HT1080 (cell line): ENCODE data around the gene ALG13. TPM values are rescaled to one million over a fixed set of nuclear protein-coding genes. Genes with fewer than 3 reads are reported as not detected.
"Not testable (repeated sequence)": the region's sequence is repeated elsewhere in the genome, so short reads cannot be mapped to it uniquely, and the experiment has no call there.

ENCODE experiments used
- DNase-seq: peaks from one replicate; pipeline ENCODE4 v3.0.0-alpha.2; 2015; ENCODE audit warnings: low read depth
- polyA plus RNA-seq, 2 experiments: library from polyadenylated mRNA; depleted of rRNA; stranded (reverse); fragments of >200 nt; gene quantifications; 2 replicates each; pipeline ENCODE4 v1.2.3, GENCODE V29; 2015
- total RNA-seq: library from RNA; depleted of rRNA; stranded (reverse); fragments of >200 nt; shearing (Covaris generic); gene quantifications from 2 replicates; pipeline ENCODE4 v1.2.3, GENCODE V29; 2014; rRNA removed

The ALG13 gene
- 29.9 and 57.1 TPM in 2 replicates for total RNA-seq
- polyA plus RNA-seq (2015; cell fraction: cytosol; rRNA removed): 29.3 and 35.1 TPM in 2 replicates
- polyA plus RNA-seq (2015; cell fraction: nucleus; rRNA removed): 70.4 and 79.4 TPM in 2 replicates

DNA sequence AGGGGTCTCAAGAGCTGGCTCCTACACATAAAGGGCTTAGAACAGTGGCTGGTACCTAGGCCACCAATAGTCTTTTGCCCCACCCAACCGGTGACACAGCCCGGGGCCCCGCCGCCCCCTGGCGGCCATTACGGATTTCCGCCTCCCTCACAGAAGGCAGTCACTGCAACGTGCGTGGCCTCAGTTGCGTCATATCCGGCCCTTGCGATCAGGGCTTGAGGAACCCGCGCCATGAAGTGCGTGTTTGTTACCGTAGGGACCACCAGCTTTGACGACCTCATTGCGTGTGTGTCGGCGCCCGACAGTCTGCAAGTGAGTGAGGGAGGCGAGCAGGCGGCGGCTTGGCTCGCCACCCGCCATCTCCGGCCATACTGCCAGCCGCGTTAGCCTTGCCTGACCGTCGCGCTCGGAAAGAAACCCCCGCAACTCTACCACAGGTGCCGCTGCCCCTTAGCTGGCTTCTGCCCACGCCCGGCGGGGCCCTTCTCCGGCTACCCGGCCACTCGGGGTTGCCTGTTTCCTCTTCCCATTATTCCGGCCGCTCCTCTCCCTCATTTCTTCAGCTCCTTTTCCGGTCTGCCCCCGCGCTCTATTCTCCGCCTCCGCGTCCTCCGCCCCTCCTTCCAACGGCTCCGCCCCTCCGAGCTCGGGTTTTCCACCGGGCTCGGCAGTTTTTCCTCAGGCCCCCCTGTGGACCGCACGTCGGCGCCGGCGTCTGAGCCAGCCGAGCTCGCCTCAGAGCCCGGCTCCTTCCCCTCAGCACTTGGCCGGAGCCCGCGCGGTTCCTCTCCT lies at the start of gene ALG13:
ALG13 (plus strand) TSS at position 183 of the 792 bp plus-strand sequence; CDS start at position 232, 49 bp downstream.
- DNase-seq: peak; percentile 79

DNA sequence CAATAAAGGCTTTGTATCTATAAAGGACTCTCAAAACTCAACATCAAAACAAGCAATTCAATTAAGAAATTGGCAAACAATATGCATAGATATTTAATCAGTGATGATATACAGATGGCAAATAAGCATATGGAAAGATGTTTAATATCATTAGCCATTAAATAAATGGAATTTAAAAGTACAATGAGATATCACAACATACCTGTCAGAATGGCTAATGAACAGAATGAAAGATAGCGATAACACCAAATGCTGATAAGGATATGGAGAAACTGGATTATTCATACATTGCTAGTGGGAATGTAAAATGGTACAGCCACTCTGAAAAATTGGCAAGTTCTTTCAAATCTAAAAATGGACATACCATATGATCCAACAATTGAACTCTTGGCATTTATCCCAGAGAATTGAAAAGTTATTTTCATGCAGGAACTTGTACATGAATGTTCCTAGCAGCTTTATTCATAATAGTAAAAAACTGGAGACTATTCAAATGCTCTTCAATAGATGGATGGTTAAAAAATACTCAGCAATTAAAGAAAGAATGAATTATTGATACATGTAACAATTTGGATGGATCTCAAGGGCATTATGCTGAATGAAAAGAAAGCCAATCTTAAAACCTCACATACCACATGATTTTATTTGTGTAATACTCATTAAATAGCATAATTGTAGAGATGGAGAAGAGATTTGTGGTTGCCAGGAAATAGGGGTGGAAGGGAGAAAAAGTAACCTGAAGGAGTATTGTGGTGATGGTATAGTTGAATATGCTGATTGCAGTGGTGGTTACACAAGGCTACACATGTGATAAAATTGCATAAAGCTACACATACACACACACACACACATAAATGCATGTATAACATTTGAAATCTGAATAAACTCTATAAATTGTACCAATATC lies 45.9 kb upstream of the ALG13 start:
- DNase-seq: no peak

DNA sequence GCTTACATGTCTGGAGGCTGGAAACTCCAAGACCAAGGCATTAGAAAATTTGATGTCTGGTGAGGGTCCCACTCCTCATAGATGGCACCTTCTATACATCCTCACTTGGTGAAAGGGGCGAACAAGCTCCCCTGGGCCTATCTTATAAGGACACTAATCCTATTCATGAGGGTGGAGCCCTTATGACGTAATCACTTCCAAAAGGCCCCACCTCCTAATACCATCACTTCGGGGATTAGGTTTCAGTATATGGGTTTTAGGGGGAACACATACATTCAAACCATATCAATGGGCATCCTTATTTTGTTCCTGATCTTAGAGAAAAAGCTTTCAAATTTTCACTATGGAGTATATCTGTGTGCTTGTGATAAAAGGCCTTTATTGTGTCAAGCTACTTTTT lies 39.0 kb upstream of the ALG13 start:
- no peak for DNase-seq

DNA sequence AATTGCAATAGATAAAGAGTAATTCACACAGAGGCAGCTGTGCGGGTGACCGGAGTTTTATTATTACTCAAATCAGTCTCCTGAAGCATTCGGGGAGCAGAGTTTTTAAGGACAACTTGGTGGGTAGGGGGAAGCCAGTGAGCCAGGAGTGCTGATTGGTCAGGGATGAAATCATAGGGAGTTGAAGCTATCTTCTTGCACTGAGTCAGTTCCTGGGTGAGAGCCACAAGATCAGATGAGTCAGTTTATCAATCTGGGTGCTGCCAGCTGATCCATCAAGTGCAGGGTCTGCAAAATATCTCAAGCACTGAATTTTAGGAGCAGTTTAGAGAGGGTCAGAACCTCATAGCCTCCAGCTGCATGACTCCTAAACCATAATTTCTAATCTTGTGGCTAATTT lies 35.8 kb upstream of the ALG13 start:
- not testable (repeated sequence) for DNase-seq

DNA sequence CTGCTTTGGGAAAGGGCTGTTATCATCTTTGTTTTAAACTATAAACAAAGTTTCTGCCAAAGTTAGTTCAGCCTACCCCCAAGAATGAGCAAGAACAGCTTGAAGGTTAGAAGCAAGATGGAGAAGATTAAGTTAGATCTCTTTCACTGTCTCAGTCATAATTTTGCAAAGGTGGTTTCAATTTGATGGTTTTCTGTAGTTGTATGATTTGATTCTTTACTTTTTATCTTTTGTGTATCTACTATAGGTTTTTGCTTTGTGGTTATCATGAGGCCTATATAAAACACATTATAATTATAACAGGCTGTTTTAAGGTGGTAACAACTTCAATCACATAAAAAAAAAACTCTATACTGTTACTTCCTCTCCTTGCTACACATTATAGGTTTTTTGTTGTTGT lies 35.4 kb upstream of the ALG13 start:
- DNase-seq: no peak

DNA sequence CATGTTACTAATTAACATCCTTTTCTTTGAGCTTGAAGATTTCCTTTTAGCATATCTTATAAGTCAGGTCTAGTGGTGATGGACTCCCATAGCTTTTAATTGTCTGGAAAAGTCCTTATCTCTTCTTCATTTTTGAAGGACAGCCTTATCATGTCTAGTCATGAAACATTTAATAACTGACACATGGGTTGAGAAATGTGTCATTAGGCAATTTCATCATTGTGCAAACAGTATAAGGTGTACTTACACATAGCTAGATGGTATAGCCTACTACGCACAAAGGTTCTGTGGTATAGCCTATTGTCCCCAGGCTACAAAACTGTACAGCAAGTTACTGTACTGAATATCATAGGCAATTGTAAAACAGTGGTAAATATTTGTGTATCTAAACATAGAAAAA lies 34.5 kb upstream of the ALG13 start:
- DNase-seq: no peak

DNA sequence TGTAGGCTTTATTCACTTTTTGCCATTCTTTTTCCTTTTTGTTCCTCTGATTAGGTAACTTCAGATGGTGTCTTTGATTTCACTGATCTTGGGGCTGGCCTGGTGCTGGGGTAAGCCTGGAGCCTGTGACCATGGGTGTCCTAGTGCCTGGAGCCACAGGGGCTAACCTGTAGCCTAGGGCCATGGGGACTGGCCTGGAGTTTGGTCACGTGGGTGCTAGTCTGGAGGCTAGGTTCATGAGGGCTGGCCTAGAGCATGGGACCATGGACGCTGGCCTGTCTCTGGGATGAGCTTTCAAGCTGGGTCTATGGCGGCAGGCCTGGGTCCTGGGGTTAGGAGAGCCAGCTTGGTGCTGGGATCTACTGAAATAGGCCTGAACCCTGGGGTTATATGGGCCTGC lies 32.2 kb upstream of the ALG13 start:
- no peak for DNase-seq

DNA sequence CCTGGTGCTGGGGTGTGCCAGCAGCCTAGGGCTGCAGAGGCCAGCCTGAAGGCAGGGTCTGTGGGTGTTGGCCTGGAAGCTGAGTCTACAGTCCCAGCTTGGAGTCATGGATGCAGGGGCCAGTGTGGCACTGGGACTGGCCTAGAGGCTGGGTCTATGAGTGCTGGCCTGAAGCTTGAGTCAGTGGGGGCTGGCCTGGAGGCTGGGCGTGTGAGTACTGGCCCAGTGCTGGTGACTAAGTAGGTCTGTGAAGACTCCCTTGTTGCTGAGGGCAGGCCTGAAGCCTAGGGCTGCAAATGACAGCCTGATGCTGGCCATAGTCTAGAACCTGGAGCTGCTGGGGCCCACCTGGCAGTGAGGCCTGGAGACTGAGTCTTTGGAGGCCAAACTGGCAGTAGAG lies 31.3 kb upstream of the ALG13 start:
- DNase-seq: peak; percentile 0

DNA sequence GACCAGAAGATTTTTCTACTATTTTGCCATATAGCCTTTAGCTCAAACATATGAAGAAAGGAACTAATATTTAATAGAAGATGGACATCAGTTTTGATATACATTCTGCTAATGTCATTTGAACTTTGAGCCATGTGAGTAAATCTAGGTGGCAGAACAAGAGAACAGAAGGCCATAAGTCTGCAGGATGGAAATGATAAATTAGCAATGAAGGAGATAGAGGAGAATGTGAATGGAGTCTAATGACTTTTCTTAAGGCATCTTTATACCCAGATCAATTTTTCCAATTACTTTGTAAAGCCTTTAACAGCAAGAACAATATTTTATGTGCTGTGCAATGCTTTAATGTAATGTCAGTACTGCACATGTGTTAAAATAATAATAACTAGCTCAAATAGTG lies 30.1 kb upstream of the ALG13 start:
- DNase-seq: no peak

DNA sequence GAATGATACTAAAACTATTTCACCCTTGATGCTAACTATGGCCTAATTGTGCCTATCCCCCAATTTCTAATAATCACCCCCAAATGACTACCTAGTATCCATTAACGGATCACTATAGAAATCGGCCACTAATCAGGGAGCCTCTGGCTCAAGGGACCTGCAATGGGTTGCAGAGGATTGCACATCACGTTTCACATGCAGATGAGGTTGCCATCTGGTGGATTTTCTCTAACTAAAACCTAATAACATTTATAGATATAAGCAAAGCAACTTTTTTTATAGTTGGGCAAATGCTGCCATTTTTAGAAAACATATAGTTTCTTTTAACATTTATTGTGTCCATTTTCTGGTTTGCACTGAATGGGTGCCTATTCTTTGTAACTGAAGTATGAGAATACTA lies 28.3 kb upstream of the ALG13 start:
- no peak for DNase-seq

DNA sequence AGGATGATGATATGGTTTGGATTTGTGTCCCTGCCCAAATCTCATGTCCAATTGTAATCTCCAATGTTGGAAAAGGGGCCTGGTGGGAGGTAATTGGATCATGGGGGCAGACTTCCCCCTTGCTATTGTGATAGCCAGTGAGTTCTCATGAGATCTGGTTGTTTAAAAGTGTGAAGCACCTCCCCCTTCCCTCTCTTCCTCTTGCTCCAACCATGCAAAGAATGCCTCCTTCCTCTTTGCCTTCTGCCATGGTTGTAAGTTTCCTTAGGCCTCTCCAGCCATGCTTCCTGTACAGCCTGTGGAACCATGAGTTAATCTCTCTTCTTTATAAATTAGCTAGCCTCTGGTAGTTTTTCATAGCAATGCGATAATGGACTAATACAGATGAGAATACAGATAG lies 19.7 kb upstream of the ALG13 start:
- no peak for DNase-seq

DNA sequence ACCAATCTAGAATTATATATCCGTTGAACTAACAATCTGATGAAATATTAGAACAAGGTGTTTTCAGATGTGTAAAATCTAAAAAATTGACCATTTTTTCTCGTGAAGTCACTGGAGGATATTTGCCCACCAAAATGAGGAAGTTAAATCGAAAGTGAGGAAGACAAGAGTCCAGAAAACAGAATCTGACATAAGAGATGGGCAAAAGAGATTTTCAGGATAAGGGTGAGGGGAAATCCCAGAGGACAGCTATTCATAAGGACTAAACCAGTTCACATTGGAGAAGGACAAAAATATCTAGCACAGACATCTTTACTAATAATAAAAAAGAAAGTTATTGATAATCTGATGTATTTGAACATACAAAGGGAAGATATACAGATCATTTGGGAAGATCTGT lies 18.7 kb upstream of the ALG13 start:
- no peak for DNase-seq

DNA sequence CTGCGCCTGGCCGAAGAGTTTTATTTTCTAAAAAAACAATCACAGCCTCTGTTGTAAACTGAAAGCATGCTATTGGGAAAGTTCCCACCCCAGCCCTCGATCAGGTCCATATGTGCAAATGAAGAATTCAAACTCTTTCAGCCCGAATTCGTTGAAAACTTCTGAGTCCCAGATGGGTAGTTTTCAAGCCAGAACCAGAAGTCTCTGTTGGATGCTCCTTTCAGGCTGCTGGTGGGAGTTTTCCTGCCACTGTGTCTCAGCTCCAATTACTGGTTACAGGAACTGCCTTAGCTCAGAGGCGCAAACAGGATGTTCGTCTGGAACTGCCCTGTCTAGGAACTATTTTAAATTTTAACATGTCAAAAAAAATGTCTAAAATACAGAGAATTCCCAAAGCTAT lies 9.3 kb upstream of the ALG13 start:
- no peak for DNase-seq

DNA sequence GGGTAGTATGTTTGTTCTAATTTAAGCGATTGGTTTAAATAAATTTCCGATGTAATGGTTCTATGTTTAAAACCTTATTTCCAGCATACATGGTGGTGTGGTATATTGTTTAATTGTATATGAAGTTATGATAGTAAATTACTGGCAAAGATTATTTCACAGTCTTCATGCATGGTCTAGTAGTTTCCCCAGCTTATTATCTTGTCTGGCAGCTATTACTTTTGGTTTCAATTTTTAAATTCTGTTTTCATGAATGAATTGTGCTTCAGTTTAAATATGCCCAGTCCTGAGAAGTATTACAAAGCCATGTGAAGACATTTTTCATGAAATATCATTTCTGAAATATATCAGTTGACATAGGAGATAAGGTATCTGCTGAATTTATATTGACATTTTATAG lies 6.3 kb downstream of the ALG13 start:
- DNase-seq: no peak

DNA sequence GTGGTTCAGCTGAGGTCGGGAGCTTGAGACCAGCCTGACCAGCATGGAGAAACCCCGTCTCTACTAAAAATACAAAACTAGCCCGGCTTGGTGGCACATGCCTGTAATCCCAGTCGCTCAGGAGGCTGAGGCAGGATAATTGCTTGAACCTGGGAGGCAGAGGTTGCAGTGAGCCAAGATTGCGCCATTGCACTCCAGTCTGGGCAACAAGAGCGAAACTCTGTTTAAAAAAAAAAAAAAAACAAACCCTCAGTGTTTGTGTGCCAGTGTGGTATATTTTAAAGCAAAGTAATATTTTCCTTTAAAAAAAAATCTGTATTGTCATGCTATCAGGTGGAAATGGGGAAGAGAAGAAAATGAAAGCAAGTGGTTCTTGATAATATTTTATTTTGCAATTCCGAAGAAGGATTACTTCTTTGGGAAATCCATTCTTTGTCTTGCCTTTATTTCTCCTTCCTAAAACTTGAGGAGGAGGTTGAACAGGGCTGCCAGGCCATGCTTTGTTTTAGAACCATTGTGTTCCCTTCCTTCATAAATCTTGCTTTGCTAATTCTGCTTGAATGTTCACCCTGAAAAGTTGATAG lies 14.4 kb downstream of the ALG13 start:
- DNase-seq: no peak

DNA sequence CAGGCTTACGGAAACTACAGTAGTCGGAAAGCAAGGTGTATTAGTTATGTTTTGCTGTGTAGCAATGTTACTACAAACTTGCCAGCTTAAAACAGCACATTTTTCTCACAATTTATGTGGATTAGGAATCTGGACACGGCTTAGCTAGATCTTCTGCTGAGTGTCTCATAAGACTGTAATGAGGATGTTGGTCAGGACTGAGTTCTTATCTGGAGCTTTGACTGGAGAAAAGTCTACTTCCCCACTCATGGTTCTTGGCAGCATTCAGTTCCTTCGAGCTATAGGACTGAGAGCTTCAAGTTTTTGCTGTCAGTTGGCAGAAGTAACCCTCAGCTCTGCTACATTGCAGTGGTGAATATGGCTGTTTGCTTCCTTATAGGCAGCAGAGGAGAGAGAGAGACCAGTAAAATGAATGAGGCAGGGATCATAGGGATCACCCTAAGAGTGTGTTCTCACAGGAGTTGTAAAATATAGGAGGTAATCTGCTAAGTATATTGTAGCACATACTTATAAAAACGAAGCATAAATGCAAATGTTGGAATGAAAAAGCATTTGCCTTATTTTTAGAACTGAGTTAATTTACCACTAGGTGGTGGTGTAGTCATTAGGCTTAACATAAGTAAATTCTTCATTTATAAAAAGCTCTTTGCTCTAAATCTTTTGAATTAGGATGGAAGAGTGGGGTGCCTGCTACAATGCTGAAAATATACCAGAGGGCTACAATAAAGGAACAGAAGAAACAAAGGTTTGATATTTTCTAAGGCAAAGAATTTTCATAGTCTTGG lies 38.6 kb downstream of the ALG13 start:
- DNase-seq: no peak

DNA sequence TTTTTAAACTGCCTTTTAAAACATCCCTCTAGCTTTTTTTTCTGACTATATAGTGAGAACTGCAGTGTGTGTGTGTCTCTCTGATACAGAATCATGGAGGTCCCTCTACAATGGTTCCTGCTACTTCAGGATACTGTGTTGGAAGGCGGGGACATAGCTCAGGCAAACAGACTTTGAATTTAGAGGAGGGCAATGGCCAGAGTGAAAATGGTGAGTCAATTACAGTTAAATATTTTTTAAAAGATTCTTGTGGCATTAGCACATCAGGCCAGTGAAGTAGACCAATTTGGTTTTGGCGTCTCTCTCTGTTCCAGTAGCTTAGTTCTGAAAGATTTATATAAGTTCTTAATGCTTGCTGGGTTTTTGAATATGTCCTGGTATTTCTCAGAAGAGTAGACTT lies 47.1 kb downstream of the ALG13 start:
- no peak for DNase-seq

DNA sequence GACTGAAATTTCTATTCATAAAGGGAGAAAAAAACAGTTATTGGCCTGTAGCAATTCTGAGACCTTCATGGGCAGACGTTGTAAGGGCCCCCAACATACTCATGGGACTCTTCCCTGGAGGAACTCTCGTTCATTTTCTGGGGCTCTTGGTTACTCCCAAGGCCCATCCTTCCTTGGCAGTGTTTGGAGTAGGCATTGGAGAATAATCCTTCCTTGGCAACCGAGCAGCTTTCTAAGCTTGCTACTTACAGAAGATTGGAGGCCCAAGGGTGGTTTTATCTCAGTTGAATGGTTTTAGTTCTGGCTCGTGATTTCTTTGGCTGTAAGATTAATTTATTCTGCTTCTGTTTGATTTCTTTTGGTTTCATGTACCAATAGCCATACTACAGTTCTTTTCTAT lies 50.4 kb downstream of the ALG13 start:
- no peak for DNase-seq

DNA sequence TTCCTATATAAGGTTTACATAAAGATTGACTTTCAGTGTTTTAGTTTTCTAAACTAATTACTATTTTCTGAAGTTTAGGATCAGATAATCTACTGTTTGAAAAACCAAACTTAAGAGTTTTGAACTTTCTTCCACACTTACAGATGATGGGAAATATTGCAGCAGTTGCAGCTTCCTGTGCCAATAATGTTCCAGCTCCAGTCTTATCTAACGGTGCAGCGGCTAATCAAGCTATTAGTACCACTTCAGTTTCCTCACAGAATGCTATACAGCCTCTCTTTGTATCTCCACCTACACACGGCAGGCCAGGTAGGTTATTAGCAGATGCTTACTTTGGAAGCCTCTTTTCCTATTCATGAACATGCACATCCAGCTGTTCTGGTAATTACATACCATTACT lies 55.6 kb downstream of the ALG13 start:
- DNase-seq: no peak

DNA sequence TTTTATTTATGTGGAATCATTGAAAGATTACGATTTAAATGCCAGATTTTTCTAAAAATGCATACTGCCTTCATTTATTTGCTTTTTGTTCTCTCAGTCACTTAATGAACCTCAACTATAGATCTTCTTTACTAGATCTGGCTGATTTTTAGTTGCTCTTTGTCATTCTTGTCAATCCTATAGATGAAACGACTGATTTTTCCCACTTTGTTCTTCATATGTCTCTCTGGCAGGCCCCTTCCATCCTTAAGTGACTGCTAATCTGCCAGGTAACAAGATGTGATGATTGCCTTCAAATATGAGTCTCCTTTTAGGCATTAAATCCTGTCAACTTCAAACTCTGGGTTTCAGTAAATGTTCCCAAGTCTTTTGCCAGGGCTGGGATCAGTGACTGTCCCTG lies 61.0 kb downstream of the ALG13 start:
- DNase-seq: no peak

DNA sequence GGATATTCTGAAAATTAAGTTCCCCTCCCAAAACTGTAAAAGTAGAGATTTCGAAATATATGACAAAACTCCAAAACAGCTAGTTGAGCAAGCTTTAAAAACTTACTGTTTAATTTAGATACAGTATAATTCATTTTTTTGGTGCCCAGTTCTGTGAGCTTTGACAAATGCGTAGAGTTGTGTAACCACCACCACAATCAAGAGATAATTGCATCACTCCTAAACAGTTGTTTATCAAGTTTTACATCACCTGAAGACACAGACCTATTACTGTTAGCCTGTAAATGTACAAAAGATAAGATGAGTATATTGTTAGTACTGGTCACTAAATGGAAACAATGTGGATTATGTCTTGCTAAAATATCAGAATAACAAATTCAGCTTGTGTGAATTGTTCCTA lies 62.3 kb downstream of the ALG13 start:
- DNase-seq: no peak
